ENCODE results near the gene CEP43.

Gene CEP43, protein sequence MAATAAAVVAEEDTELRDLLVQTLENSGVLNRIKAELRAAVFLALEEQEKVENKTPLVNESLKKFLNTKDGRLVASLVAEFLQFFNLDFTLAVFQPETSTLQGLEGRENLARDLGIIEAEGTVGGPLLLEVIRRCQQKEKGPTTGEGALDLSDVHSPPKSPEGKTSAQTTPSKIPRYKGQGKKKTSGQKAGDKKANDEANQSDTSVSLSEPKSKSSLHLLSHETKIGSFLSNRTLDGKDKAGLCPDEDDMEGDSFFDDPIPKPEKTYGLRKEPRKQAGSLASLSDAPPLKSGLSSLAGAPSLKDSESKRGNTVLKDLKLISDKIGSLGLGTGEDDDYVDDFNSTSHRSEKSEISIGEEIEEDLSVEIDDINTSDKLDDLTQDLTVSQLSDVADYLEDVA

DNA sequence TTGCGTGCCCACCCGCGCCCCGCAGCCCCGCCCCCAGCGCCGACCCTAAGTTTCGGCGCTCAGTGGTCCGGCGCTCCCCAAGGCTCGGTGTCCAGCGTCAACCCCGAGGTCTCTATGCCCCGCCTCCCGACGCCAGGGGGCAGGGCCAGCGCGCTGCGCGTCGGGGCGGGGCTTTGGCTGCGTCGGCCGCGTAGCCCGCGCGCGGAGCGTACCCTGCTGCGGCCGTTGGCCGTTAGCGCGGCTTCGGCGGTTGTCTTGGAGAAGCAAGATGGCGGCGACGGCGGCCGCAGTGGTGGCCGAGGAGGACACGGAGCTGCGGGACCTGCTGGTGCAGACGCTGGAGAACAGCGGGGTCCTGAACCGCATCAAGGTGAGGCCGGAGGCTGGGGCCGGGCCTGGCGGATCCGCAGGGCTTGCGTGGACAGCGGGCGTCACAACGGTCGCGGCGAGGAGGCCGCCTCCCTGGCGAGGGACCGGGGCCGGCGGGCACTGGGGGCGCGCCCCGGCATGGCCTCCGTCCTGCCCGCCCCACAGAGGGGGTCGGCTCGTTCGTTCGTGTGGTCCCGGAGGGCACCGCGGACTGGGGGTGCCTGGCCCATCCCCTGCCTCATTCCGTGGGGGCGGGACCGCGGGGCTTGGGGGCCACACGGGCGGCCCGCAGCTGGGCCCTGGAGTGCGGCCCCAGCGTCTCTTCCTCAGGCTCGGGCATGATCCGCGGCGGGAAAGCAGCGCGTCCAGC is at the start of gene CEP43:
Gene CEP43 (plus strand): TSS at position 253 of the 739 bp plus-strand sequence. CDS start 16 bp downstream, at position 269.
- TF ChIP-seq GATA2 (IDR thresholded peaks at IDR 0.05; ENCODE audit: low read depth, low read length) (no peak), GATA3 (IDR thresholded peaks at IDR 0.05; ENCODE audit: low read depth, low read length) (no peak)

DNA sequence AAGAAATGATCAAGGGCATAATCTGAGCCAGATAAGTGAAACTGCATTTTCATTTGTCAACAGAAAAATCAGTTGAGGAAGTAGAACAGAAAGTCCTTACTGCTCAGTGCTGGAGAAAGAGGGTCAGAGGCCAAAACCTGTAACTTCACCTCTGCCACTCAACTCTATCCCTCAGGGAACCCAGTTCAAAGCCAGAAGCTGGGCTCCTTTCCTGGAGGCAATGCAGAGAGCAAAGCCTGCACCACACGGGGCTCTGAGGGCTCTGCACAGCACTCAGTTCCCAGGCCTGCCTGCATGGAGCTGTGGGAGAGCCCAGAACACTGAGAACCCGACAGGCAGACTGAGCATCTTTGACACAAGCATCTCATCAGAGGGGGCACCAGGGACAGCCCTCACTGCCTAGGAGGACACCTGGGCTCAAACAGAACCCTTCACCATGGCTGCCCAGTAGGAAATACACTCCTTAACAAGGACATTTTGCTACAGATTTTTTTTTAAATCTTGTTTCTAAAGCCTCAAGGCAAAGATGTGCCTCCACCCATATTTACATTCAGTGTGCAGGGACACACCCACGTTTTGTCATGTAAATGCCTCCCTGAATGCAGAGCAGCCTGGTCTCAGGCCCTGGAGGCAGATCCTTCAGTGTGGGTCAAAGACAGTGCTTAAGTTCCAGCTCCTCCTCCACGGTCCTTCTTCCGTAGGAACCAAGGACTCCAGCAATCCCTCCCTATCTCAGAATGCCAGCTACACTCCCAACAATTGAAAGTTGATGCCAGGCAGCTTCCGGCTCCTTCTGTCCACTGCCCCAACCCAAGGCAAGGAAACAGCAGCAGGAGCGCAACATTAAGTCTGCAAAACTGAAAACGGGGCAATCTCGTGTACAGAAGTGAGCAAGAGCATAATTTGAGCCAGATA is 49.4 kb upstream of the CEP43 start:
- TF ChIP-seq GATA2 (IDR thresholded peaks at IDR 0.05; ENCODE audit: low read depth, low read length) (no peak), GATA3 (IDR thresholded peaks at IDR 0.05; ENCODE audit: low read depth, low read length) (no peak)

DNA sequence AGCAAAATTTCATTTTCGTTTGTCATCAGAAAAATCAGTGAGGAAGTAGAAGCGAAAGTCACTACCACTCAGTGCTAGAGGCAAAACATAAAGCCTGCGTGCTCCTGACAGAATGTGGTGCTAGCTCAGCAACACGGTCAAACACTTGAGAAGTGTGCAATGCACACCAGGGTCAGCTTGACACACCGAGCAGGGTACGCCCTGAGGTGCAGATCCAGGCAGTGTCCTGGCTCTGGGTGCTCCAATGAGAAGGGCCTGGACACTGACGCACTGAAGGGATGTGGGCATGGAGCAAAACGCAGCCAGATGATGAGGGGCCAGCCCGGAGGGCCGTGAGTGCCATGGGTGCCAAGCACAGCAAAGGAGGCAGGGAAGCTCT is 48.8 kb upstream of the CEP43 start:
- TF ChIP-seq GATA2 (IDR thresholded peaks at IDR 0.05; ENCODE audit: low read depth, low read length) (no peak), GATA3 (IDR thresholded peaks at IDR 0.05; ENCODE audit: low read depth, low read length) (no peak)

DNA sequence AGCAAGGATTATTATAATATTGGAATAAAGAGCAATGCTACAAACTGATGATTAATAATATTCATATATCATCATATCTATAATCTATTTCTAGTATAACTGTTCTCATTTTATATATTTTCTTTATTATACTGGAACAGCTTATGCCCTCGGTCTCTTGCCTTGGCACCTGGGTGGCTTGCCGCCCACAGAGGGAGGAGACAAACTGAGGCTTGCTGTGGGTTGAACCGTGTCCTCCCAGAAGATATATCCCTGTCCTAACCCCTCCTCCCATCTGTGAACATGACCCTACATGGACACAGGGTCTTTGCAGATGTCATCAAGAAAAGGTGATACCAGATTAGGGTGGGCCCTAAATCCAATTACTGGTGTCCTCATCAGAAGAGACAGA is 47.5 kb upstream of the CEP43 start:
- TF ChIP-seq GATA2 (IDR thresholded peaks at IDR 0.05; ENCODE audit: low read depth, low read length) (no peak), GATA3 (IDR thresholded peaks at IDR 0.05; ENCODE audit: low read depth, low read length) (no peak)

DNA sequence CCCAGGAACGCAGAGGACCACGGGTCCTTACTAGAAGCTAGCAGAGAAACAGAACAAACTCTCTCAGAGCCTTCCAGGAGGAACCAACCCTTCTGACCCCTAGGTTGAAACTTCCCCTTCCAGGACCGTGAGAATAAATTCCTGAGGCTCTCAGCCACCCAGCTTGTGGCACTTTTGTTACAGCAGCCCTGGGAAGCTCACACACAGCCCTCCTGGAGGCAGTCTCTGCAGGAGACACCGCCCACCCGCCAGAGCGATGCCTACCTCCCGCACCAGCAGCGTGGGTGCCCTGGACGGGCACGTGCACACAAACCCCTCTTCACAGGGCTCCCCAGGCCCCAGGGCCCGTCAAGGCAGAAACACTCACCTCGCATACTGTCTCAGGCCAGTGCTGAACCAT is 47.1 kb upstream of the CEP43 start:
- TF ChIP-seq GATA2 (IDR thresholded peaks at IDR 0.05; ENCODE audit: low read depth, low read length): no peak
- no peak for TF ChIP-seq GATA3 (IDR thresholded peaks at IDR 0.05; ENCODE audit: low read depth, low read length)

DNA sequence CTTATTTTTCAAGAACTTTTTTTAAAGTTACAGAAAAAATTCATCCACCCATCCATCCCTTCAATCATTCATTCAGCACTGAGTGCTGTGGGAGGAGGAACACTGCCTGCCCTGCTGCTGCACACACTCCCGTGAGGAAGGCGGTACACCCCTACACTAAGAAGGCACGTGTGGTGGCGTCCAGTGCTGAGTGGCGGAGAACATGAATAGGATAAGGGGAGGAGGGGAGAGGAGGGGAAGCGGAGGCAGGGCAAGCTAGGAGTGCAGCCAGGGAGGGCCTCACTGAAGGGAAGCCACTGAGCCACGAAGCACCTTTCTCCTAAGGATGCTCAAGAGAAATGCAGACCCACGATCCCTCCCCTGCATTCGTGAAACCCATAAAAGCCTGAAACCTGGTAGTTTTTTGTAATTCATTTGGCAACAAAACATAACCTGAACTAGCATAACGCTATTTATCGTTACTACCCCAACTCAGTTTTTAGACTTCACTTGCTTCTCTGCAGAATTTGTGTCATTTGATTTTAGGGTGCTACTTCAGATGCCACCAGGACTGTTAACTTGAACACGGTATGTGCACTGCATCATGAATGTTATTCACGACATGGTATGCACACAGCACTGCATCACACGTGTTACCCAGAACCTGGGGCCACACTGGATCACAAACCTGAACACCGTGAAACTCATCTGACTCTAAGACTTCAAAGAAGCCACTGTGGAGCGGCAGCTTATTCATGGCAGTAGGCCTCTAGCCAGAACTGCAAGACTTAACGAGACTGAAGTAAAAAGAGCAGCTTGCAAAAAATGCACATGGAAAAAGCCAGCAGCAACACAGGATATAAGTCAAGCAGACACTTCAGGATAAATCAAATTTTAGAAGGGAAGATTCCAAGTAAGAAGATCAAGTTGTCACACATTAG is 46.4 kb upstream of the CEP43 start:
- TF ChIP-seq GATA2 (IDR thresholded peaks at IDR 0.05; ENCODE audit: low read depth, low read length) (no peak), GATA3 (IDR thresholded peaks at IDR 0.05; ENCODE audit: low read depth, low read length) (no peak)

DNA sequence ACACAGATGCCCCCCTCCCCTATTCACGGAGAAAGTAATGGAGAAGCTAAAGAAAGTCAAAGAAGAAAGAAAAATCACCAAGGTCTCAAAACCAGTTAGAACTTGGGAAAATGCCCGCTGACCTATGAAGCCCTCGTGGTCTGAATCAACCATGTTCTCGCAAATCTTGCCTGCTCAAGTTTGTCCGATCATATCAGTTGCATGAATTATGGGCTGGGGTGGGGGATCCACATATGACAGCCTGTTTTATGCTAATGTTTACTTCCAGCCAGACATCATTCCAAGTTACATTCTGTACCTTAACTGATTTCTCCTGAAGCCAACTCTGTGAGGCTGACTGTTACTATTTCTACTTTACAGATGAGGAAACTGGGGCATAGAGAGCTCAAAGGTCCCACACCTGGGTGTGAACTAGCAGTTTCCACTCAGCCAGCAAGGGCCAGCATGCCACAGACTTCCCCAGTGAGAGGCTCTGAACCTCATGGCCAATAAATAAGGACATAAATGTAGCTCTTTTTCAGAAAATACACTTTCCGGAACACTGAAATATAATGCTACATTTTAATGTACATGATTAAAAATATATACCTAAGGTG is 45.0 kb upstream of the CEP43 start:
- TF ChIP-seq GATA2 (IDR thresholded peaks at IDR 0.05; ENCODE audit: low read depth, low read length): no peak
- TF ChIP-seq GATA3 (IDR thresholded peaks at IDR 0.05; ENCODE audit: low read depth, low read length): no peak

DNA sequence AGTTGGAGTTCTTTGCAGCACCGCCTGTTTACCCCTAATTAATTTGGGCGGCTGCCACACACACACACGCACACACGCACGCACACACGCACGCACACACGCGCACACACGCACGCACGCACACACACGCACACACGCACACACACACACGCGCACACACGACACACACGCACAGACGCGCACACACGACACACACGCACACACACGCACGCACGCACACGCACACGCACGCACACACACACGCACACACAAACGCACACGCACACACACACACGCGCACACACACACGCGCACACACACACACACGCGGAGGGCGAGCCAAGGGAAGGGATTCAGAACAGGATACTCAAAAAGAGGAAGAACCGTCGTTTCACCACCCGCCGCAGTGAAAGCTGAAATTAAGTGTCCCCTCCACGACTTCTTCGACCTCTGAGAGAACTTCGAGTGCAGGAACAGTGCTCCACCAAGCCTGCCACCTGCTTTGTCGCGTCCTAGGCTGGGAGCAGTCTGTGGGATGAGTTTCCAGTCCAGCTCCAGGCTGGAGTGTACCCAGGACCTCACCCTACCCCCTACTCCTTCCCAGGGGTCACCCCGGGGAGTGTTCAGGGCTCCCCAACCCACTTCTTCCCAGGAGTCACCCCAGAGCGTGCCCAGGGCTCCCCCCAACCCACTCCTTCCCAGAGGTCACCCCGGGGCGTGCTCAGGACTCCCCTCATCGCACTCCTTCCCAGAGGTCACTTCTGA is 43.9 kb upstream of the CEP43 start:
- TF ChIP-seq GATA3 (IDR thresholded peaks at IDR 0.05; ENCODE audit: low read depth, low read length) (no peak), GATA2 (IDR thresholded peaks at IDR 0.05; ENCODE audit: low read depth, low read length) (no peak)

DNA sequence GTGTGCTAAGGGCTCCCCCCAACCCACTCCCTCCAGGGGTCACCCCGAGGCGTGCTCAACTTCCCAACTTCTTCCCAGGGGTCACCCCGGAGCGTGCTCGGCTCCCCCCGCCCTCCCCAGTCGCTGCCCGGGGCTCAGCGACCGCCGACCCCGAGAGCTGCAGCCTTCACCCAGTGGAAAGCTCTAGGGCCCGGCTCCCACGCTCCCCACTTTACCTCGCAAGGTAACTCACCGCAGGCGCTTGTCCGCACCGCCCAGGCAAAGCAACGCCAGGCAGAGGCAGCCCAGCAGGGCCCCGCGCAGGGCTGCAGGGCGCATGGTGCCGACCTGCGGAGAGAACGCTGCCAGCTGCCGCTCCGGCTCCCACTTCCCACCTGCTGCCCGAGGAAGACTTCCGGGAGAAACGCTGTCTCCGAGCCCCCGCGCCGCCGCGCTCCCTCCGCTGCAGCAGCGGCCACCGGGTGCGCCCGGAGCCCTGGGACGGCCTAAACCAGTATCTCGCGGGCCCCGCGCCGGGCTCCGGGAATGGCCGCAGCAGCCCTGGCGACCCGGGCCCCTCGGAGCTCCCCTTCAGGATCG is 43.2 kb upstream of the CEP43 start:
- TF ChIP-seq GATA3 (IDR thresholded peaks at IDR 0.05; ENCODE audit: low read depth, low read length): no peak
- no peak for TF ChIP-seq GATA2 (IDR thresholded peaks at IDR 0.05; ENCODE audit: low read depth, low read length)

DNA sequence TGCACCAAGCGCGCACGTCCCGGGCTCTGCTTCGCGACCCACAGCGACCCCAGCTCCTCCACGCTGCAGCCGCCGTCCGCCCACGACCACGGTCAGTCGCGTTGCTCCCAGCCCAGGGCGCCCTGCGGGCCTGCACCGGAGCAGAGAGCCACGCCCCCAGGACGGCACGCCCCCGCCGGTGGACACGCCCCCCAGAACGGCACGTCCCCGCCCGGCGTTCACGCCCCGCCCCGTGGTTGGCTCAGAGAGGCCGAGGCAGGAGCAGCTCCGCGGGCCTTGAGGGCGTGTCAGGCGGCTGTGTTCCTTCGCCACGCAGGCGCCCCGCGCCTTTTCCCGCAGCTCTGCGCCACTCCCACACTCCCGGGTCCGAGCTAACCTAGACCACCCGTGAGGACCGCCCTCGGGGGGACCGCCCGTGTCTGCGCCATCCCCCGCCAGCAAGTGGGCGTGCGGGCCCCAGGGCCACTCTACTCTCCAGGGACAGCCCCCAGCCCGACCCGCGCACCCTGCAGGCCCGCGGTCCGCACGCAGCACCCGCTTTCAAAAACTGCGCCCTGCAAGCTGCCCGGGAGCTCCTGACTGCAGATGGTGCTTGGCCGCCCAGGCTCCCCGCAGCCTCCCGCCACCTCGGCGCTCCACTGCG is 42.6 kb upstream of the CEP43 start, which contains the start of gene RNASET2:
Gene RNASET2 (minus strand): TSS at position 107 of the 643 bp plus-strand sequence. CDS start 368 bp downstream, outside the sequence.
- no peak for TF ChIP-seq GATA2 (IDR thresholded peaks at IDR 0.05; ENCODE audit: low read depth, low read length)
- no peak for TF ChIP-seq GATA3 (IDR thresholded peaks at IDR 0.05; ENCODE audit: low read depth, low read length)

DNA sequence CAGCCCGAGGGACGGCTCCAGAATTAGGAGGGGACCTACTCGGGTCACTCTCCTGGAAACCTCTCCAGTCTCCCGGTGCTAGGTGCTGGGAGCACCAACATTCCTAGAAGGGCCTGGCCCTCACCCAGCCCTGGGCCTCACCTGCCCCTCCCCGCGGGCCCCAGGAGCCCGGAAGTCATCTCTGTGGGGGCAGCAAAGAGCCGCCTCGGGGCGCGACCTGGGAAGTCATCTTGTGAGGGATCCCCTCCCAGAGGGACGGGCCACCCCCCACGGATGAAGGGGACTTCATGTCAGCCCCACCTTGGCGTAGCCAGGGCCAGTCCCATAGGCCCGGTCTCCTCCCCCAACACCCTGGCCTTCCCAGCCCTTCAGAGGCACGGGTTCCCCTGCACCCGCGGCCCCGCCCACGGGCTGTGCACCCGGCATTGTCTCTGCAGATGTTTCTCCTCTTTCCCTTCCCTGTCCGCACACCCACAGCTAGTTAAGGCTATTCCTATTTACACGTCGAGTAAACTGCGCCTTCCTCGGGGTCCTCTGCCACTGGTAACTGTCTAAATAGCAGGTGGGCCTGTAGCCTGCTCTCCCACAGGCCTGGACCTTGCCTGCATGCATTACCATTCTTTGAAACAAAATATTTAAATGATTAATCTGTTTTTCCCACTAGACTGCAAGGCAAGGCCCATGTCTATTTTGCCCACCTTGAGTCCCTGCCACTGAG is 42.0 kb upstream of the CEP43 start:
- TF ChIP-seq GATA2 (IDR thresholded peaks at IDR 0.05; ENCODE audit: low read depth, low read length) (no peak), GATA3 (IDR thresholded peaks at IDR 0.05; ENCODE audit: low read depth, low read length) (no peak)
